DND-41 (cell line): Measurements from ENCODE around the gene SAP25.

Experiments used
- CTCF ChIP-seq: IDR thresholded peaks from 2 replicates; pipeline ENCODE4 v1.5.1; 2012; ENCODE audit warnings: borderline replicate concordance, low read length, moderate library complexity, mild to moderate bottlenecking; ENCODE audit not compliant: poor library complexity, severe bottlenecking; ENCODE audit errors: extremely low read depth
- EZH2 ChIP-seq: IDR thresholded peaks from 3 replicates; pipeline ENCODE4 v1.6.1; 2012; ENCODE audit warnings: borderline replicate concordance, low read depth, mild to moderate bottlenecking, moderate library complexity, low read length, inconsistent platforms; ENCODE audit not compliant: severe bottlenecking

- TF ChIP-seq CTCF (no peak), EZH2 (no peak)
Measured at GRCh38 chr7:100555701-100556100, 18.0 kb downstream of the SAP25 start.
